Immature natural killer cell (primary cell): ENCODE data around the gene ELMOD3. TPM values are rescaled to one million over a fixed set of nuclear protein-coding genes. Genes with fewer than 3 reads are reported as not detected.
"Not testable (repeated sequence)": the region's sequence is repeated elsewhere in the genome, so short reads cannot be mapped to it uniquely, and the experiment has no call there.

ENCODE experiments used
- DNase-seq, 3 donors: peaks; one replicate each; pipeline ENCODE4 v3.0.0; 2022; ENCODE audit warnings: mixed read lengths in 1 of 3
- H3K27ac Mint-ChIP-seq, 6 donors: one replicate each; pipeline ENCODE4 v1.8.0; 2020; ENCODE audit warnings: mixed read lengths in 6 of 6, mild to moderate bottlenecking in 5 of 6, inconsistent platforms in 4 of 6, moderate library complexity in 3 of 6
- H3K27me3 Mint-ChIP-seq, 3 donors: one replicate each; pipeline ENCODE4 v1.8.0; 2020 to 2021; ENCODE audit warnings: low read depth in 3 of 3, mild to moderate bottlenecking in 3 of 3, mixed read lengths in 3 of 3, moderate library complexity in 3 of 3, inconsistent platforms in 1 of 3
- H3K36me3 Mint-ChIP-seq, 3 donors: one replicate each; pipeline ENCODE4 v1.8.0; 2020; ENCODE audit warnings: mixed read lengths in 3 of 3, inconsistent platforms in 2 of 3, mild to moderate bottlenecking in 2 of 3
- H3K4me1 Mint-ChIP-seq, 2 donors: one replicate each; pipeline ENCODE4 v1.8.0; 2020; ENCODE audit warnings: inconsistent platforms in 2 of 2, mild to moderate bottlenecking in 2 of 2, mixed read lengths in 2 of 2, moderate library complexity in 1 of 2
- H3K4me3 Mint-ChIP-seq, 5 donors: one replicate each; pipeline ENCODE4 v1.8.0; 2020; ENCODE audit warnings: mild to moderate bottlenecking in 5 of 5, mixed read lengths in 5 of 5, inconsistent platforms in 3 of 5, moderate library complexity in 3 of 5
- H3K9me3 Mint-ChIP-seq, 6 donors: one replicate each; pipeline ENCODE4 v1.8.0; 2020; ENCODE audit warnings: mild to moderate bottlenecking in 6 of 6, mixed read lengths in 6 of 6, inconsistent platforms in 4 of 6, moderate library complexity in 3 of 6
- polyA plus RNA-seq, 3 donors: library from polyadenylated mRNA; unstranded; fragments of 300-500 nt; fragmentation: Illumina TruSeq; gene quantifications; one replicate each; pipeline ENCODE4 v1.2.3, GENCODE V29; 2021

The ELMOD3 gene
- polyA plus RNA-seq, 3 donors from 2014 or later = 10.9 to 17.7 (median 14.0) TPM

DNA sequence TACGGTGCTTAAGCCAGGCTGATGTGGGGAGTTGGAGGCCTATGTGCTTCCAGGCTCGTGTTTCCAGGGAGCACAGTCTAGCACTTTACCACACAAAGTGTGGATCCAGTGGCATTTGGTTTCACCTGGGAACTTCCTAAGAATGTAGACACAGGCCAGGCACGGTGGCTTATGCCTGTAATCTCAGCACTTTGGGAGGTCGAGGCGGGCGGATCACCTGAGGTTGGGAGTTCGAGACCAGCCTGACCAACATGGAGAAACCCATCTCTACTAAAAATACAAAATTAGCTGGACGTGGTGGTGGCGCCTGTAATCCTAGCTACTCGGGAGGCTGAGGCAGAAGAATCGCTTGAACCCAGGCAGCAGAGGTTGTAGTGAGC lies 30.6 kb upstream of the ELMOD3 start:
- H3K4me3 Mint-ChIP-seq = peak overlapping the region; percentile 96 to 98 (median 97)
- DNase-seq = not testable (repeated sequence)

DNA sequence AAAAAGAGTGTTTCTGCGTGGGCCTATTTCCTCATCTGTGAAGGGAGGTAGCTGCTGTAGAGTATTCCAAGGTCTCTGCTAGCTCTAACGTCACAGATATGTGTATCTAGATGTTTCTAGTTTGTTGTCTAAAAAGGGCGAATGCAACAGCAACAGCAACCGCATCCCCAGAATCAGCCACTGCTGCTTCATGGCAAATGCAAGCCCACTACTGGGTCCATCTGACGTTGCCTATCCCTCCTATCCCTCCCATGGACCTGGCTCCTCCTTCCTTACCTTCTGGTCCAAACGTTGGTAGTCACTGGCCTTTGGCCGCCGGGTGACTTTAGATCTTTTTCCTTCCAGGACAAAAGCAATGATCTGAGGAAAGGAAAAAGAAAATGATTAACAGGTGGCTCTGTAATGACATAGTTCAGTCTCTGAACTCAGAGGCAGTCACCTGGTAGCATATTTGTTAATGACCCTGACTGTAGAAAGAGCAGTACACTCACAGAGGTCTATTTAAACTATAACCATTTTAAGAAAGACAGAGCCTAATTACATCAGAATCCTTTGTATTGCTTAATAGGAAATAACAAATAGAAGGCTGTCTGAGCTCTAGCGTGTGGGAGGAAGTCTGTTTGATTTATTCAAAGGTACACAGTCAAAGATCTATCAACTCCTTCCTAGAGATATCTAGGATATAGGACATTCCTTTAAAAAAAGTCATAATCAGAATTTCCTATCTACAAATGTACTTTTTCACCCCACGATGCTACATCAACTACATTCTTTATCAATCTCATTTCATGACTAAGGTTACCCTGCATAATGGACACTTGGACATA lies 29.7 kb upstream of the ELMOD3 start:
- H3K27ac Mint-ChIP-seq = peak overlapping the region; percentile 48 to 100 (median 99)
- no peaks in the 10 kb centered on the region for H3K9me3 Mint-ChIP-seq
- peaks cover 35 to 58% (median 49%) of the 10 kb centered on the region in 3 donors for H3K36me3 Mint-ChIP-seq
- DNase-seq = no peak
- H3K4me3 Mint-ChIP-seq = peak overlapping the region; percentile 96 to 98 (median 97)
- peaks cover 7 to 23% (median 13%) of the 10 kb centered on the region in 3 donors for H3K27me3 Mint-ChIP-seq
- peaks cover 79 to 84% of the 10 kb centered on the region in 2 donors for H3K4me1 Mint-ChIP-seq

More for the DNA sequence above, 30.6 kb upstream of the ELMOD3 start:
- peaks cover 88 to 92% of the 10 kb centered on the region in 2 donors for H3K4me1 Mint-ChIP-seq
- not testable (repeated sequence) for H3K9me3 Mint-ChIP-seq
- peaks cover 7 to 23% (median 13%) of the 10 kb centered on the region in 3 donors for H3K27me3 Mint-ChIP-seq
- H3K27ac Mint-ChIP-seq = peak overlapping the region in 5 of 6 donors; percentile 24 to 100 (median 44)
- H3K36me3 Mint-ChIP-seq = peaks cover 40 to 64% (median 54%) of the 10 kb centered on the region in 3 donors

DNA sequence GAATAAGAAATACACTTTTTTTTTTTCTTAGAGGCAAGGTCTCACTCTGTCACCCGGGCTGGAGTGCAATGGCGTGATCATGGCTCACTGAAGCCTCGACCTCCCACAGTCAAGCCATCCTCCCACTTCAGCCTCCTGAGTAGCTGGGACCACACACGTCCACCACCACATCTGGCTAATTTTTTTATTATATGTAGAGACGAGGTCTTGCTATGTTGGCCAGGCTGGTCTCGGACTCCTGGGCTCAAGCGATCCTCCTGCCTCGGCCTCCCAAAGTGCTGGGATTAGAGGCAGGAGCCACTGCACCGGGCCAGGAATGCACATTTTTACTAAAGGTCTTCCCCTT lies 29.1 kb upstream of the ELMOD3 start:
- Mint-ChIP-seq H3K9me3 (no peaks in the 10 kb centered on the region), H3K27me3 (peaks cover 7 to 23% (median 13%) of the 10 kb centered on the region in 3 donors), H3K36me3 (peaks cover 29 to 52% (median 48%) of the 10 kb centered on the region in 3 donors), H3K4me1 (peaks cover 73 to 78% of the 10 kb centered on the region in 2 donors), H3K4me3 (peak overlapping the region; percentile 96 to 98 (median 97)), H3K27ac (peak overlapping the region; percentile 98 to 100 (median 100))
- no peak for DNase-seq

DNA sequence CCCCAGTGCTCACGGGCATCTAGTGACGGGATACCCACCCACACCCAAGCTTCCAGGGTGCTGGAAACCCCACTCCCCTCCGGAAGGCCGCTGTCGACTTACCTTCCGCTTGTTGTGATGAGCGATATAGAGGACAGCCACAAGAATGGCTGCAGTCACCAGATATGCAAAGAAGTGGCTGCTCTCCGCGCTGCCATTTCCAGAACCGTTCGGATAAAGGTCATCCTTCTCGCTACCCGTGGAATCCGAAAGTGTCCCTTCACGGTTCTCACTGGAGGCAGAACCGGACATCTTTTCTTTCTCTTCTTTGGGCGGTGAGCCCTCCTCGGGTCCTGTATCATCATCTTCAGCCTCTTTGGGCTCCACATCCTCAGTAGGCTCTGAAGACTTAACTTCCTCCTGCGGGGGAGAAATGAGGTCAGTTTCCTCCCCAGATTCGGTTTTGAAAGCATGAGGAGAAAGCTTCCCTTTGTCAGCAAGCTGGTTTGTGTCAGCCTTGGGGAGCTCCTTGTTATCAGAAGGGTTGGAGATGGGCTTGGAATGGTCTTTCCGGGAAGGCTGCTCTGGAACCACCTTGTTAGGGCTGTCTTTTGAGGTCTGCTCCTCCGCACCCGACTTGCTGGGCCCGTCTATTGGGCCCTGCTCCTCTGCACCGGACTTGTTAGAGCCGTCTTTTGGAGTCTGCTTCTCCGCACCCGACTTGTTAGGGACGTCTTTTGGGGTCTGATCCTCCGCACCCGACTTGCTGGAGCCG lies 28.0 kb upstream of the ELMOD3 start:
- Mint-ChIP-seq H3K9me3 (no peaks in the 10 kb centered on the region), H3K4me1 (peaks cover 62 to 67% of the 10 kb centered on the region in 2 donors), H3K27ac (peak overlapping the region; percentile 98 to 100 (median 100)), H3K36me3 (peaks cover 23 to 43% (median 37%) of the 10 kb centered on the region in 3 donors), H3K4me3 (peak overlapping the region; percentile 96 to 98 (median 97)), H3K27me3 (peaks cover 7 to 23% (median 14%) of the 10 kb centered on the region in 3 donors)
- DNase-seq = peak; percentile 44 to 55 (median 53)

DNA sequence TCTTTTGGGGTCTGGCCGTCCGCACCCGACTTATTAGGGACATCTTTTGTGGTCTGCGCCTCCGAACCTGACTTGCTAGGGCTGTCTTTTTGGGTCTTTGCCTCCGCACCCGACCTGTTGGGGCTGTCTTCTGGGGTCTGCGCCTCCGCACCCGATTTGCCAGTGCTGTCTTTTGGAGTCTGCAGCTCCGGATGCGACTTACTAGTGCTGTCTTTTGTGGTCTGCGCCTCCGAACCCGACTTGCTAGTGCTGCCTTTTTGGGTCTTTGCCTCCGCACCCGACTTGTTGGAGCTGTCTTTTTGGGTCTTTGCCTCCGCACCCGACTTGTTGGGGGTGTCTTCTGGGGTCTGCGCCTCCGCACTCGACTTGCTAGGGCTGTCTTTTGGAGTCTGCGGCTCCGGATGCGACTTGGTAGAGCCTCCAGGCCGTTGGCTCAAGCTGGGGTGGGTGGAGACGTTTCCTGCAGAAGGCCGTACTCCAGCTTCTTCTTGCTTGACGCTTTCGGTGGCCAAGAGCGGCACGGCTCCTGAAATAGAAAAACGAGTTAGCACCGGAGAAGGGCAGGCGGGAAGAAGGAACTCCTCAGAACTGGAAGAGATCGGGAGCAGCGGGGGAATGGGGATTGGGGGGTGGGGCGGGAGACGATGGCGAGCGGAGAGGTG lies 27.3 kb upstream of the ELMOD3 start:
- DNase-seq = peak; percentile 56 to 64 (median 60)
- Mint-ChIP-seq H3K9me3 (no peaks in the 10 kb centered on the region), H3K36me3 (peaks cover 23 to 36% (median 30%) of the 10 kb centered on the region in 3 donors), H3K27ac (peak overlapping the region; percentile 98 to 100 (median 100)), H3K4me3 (peak overlapping the region; percentile 96 to 98 (median 97)), H3K4me1 (peaks cover 55 to 59% of the 10 kb centered on the region in 2 donors), H3K27me3 (peaks cover 7 to 23% (median 14%) of the 10 kb centered on the region in 3 donors)

DNA sequence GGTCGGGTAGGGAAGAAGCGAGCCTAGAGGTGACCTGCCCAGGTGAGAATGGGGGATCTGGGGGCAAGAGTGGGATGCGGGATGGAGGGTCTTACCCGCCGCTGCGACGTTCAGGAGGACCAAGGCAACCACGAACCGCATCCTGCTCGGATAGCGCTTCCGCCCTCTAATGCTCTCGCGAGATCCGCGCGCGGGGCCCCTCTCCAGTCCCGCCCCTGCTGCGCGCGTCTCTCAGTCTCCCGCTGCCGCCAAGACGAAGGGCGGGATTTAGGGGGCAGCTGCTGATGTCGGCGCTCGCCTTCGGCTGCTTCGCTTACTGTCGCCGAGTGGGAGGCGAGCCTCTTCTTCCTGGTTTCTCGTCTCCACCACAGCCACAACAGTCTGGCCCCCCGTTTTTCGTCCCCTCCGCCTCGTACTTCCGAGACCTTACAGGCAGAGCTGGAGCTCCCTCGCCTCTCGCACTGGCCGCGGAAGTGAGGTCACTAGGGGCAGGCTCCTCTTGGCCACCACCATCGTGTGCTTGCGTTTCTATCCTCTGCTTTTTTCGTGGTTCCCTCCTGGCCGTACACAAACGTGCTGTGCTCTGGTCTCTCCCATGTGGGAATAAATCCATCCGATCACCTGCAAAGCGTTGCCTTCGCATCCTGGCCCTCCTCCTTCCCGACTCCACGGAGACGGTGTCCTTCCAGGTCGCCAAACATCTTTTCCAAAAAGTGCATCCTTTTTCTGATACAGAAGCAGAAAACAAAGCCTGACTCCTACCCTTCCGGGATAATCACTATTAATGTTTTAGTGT lies 26.5 kb upstream of the ELMOD3 start, which contains the start of gene TGOLN2:
Gene TGOLN2 (minus strand): TSS at position 168 of the 796 bp plus-strand sequence. CDS start 27 bp downstream, at position 141.
- DNase-seq = peak; percentile 94 to 96 (median 95)
- Mint-ChIP-seq H3K27ac (peak within 1 kb of the TSS; percentile 98 to 100 (median 100)), H3K9me3 (no peaks in the 10 kb centered on the region), H3K4me3 (peak within 1 kb of the TSS; percentile 96 to 98 (median 97)), H3K27me3 (peaks cover 7 to 20% (median 14%) of the 10 kb centered on the region in 3 donors), H3K4me1 (peaks cover 47 to 52% of the 10 kb centered on the region in 2 donors), H3K36me3 (peaks cover 23 to 29% (median 24%) of the 10 kb centered on the region in 3 donors)

DNA sequence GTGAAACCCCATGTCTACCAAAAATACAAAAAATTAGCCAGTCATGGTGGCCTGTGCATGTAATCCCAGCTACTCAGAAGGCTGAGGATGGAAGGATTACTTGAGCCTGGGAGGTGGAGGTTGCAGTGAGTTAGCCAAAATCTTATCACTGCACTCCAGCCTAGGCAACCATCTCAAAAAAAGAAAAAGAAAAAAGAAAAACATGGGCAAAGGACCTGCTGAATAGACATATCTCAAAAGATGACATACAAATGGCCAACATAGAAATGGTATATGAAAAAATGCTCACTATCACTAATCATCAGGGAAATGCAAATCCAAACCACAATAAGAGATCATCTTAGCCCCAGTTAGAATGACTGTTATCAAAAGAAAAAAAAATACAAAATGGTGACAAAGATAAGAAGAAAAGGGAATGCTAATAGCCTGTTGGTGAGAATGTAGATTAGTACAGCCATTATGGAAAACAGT lies 25.4 kb upstream of the ELMOD3 start:
- no peak for DNase-seq
- Mint-ChIP-seq H3K4me1 (peaks cover 35 to 42% of the 10 kb centered on the region in 2 donors), H3K36me3 (peaks cover 18 to 24% (median 19%) of the 10 kb centered on the region in 3 donors), H3K4me3 (peak overlapping the region; percentile 2 to 98 (median 6)), H3K9me3 (no peaks in the 10 kb centered on the region), H3K27me3 (peaks cover 7 to 20% (median 14%) of the 10 kb centered on the region in 3 donors), H3K27ac (peak overlapping the region in 5 of 6 donors; percentile 8 to 98 (median 47))

DNA sequence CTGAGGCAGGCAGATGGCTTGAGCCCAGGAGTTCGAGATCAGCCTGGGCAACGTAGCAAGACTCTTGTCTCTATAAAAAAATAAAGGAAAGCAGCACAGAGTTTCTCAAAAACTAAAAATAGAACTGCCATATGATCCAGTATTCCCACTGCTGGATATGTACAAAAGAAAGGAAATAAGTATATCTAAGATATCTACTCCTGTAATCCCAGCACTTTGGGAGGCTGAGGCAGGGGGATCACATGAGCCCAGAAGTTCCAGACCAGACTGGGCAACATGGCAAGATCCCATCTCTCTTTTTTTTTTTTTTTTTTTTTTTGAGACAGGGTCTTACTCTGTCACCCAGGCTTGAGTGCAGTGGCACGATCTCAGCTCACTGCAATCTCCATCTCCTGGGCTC lies 24.9 kb upstream of the ELMOD3 start:
- H3K36me3 Mint-ChIP-seq = peaks cover 16 to 20% (median 18%) of the 10 kb centered on the region in 3 donors
- H3K27me3 Mint-ChIP-seq = peaks cover 7 to 20% (median 14%) of the 10 kb centered on the region in 3 donors
- not testable (repeated sequence) for DNase-seq, H3K9me3 Mint-ChIP-seq
- peaks cover 31 to 37% of the 10 kb centered on the region in 2 donors for H3K4me1 Mint-ChIP-seq
- peak overlapping the region; percentile 2 to 98 (median 6) for H3K4me3 Mint-ChIP-seq
- peak overlapping the region in 5 of 6 donors; percentile 8 to 98 (median 47) for H3K27ac Mint-ChIP-seq

DNA sequence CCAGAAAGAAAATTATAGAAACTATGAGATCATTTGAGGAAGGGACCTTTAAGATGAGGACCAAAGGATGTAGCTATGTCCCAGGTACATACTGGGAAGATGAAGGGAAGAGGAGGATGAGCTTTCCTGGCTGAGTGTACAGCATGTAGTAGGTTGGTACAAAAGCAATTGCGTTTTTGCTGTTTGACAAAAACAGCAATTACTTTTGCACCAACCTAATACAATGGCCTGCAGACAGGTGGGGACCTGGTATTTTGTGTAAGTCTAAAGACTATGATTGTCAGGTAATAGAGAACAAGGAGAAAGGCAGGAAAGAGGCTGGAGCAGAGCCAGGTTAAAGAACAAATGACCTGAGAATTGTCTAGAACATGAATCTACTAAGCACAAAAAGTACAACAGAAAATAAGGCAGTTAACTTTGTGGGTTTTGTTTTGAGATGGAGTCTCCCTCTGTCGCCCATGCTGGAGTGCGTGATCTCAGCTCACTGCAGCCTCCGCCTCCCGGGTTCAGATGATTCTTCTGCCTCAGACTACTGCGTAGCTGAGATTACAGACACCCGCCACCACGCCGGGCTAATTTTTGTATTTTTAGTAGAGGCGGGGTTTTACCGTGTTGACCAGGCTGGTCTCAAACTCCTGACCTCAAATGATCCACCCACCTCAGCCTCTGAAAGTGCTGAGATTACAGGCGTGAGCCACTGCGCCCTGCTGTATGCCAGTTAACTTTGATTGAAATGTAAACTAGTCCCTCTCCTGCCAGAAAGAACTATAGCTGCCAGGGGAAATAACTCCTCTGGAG lies 23.5 kb upstream of the ELMOD3 start:
- DNase-seq = no peak
- Mint-ChIP-seq H3K36me3 (peaks cover 5 to 9% (median 9%) of the 10 kb centered on the region in 3 donors), H3K27ac (no peak overlapping the region), H3K4me1 (peaks cover 17 to 24% of the 10 kb centered on the region in 2 donors), H3K9me3 (no peaks in the 10 kb centered on the region), H3K27me3 (peaks cover 7 to 20% (median 14%) of the 10 kb centered on the region in 3 donors), H3K4me3 (no peak overlapping the region)

DNA sequence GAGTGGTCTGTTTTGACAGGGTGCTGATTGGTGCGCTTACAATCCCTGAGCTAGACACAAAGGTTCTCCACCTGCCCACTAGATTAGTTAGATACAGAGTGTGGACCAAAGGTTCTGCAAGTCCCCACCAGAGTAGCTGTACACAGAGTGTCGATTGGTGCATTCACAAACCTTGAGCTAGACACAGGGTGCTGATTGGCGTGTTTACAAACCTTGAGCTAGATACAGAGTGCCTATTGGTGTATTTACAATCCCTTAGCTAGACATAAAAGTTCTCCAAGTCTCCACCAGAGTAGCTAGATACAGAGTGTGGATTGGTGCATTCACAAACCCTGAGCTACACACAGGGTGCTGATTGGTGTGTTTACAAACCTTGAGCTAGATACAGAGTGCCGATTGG lies 20.7 kb upstream of the ELMOD3 start:
- H3K4me3 Mint-ChIP-seq, H3K4me1 Mint-ChIP-seq, H3K9me3 Mint-ChIP-seq, H3K36me3 Mint-ChIP-seq, H3K27ac Mint-ChIP-seq, DNase-seq, H3K27me3 Mint-ChIP-seq: not testable (repeated sequence)

DNA sequence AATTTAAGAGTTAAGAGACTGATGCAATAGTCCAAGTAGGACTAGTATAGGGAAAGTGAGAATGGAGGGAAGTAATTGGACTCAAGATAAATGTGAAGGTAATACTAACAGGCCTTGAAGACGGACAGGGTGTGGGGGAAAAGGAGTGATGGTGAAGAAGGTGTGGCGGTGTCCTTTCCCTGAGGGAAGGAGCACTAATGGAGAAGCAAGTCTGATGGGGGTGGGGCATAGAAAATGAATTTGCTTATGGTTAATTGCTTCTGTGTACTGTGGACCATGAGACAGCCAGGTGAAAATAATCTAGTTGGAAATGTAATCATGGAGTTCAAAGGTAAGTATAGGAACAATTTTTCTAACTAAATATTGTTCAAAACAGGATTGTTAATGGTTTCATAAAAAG lies 19.6 kb upstream of the ELMOD3 start:
- H3K4me3 Mint-ChIP-seq = no peak overlapping the region
- no peak overlapping the region for H3K27ac Mint-ChIP-seq
- DNase-seq = no peak
- H3K9me3 Mint-ChIP-seq = no peaks in the 10 kb centered on the region
- H3K4me1 Mint-ChIP-seq = no peaks in the 10 kb centered on the region
- H3K36me3 Mint-ChIP-seq = no peaks in the 10 kb centered on the region
- H3K27me3 Mint-ChIP-seq = peaks cover 1 to 8% (median 2%) of the 10 kb centered on the region in 3 donors
